Neural cell (in vitro differentiated cells): ENCODE data around the gene IRAK2. TPM values are rescaled to one million over a fixed set of nuclear protein-coding genes. Genes with fewer than 3 reads are reported as not detected.

Experiments
- H2AFZ ChIP-seq: fragments of 200-600, 300-800 bp; sonication (generic), shearing (Covaris generic); 2 replicates; pipeline ENCODE4 v1.6.0; 2014; ENCODE audit warnings: low read depth, mild to moderate bottlenecking, antibody characterized with exemption, low read length, moderate library complexity
- H3F3A ChIP-seq: fragments of 200-600 bp; shearing (Covaris generic); 2 replicates; pipeline ENCODE4 v1.6.1; 2016; ENCODE audit warnings: mild to moderate bottlenecking, moderate library complexity, mixed read lengths, antibody characterized with exemption, low read length; ENCODE audit not compliant: insufficient read depth, poor library complexity, severe bottlenecking
- H3K27ac ChIP-seq: fragments of 200-600, 300-800 bp; sonication (generic), shearing (Covaris generic); 2 replicates; pipeline ENCODE4 v1.5.1; 2014; ENCODE audit warnings: mild to moderate bottlenecking, low read length, moderate library complexity
- H3K27me3 ChIP-seq: fragments of 300-800, 200-600 bp; sonication (generic), shearing (Covaris generic); 2 replicates; pipeline ENCODE4 v1.6.0; 2014; ENCODE audit warnings: mild to moderate bottlenecking, low read depth, low read length, moderate library complexity; ENCODE audit not compliant: insufficient read depth
- H3K36me3 ChIP-seq: fragments of 300-800, 200-600 bp; sonication (generic), shearing (Covaris generic); 2 replicates; pipeline ENCODE4 v1.5.1; 2014; ENCODE audit warnings: mild to moderate bottlenecking, antibody characterized with exemption, low read length, moderate library complexity; ENCODE audit not compliant: insufficient read depth
- H3K4me2 ChIP-seq: fragments of 300-800, 200-600 bp; sonication (generic), shearing (Covaris generic); 2 replicates; pipeline ENCODE4 v1.6.0; 2014; ENCODE audit warnings: mild to moderate bottlenecking, low read length
- H3K4me3 ChIP-seq: fragments of 300-800, 200-600 bp; sonication (generic), shearing (Covaris generic); 2 replicates; pipeline ENCODE4 v1.5.1; 2014; ENCODE audit warnings: mild to moderate bottlenecking, low read length, moderate library complexity
- H3K79me2 ChIP-seq: fragments of 200-600 bp; shearing (Covaris generic); replicated peaks from 2 replicates; pipeline ENCODE4 v1.6.0; 2014; ENCODE audit warnings: mild to moderate bottlenecking, low read length, moderate library complexity; ENCODE audit not compliant: insufficient read depth
- H3K9ac ChIP-seq: fragments of 300-800, 200-600 bp; sonication (generic), shearing (Covaris generic); 2 replicates; pipeline ENCODE4 v1.6.1; 2016; ENCODE audit warnings: mild to moderate bottlenecking, low read length, mixed read lengths
- H3K9me2 ChIP-seq: fragments of 200-600 bp; shearing (Covaris generic); 2 replicates; pipeline ENCODE4 v1.6.1; 2016; ENCODE audit warnings: mild to moderate bottlenecking, low read length, mixed read lengths; ENCODE audit not compliant: insufficient read depth
- H3K9me3 ChIP-seq: fragments of 200-600, 300-800 bp; sonication (generic), shearing (Covaris generic); 2 replicates; pipeline ENCODE4 v1.6.1; 2016; ENCODE audit warnings: mild to moderate bottlenecking, mixed run types, low read length, moderate library complexity, mixed read lengths
- H4K20me1 ChIP-seq: fragments of 200-600 bp; shearing (Covaris generic); 2 replicates; pipeline ENCODE4 v1.6.1; 2016; ENCODE audit warnings: mild to moderate bottlenecking, mixed run types; ENCODE audit not compliant: insufficient read depth
- CTCF ChIP-seq: fragments of 450-650 bp; IDR thresholded peaks from 2 replicates; pipeline ENCODE4 v1.5.1; 2014; ENCODE audit warnings: antibody characterized with exemption, mild to moderate bottlenecking, moderate library complexity; ENCODE audit not compliant: poor library complexity, severe bottlenecking
- EP300 ChIP-seq: fragments of 450-650 bp; conservative IDR thresholded peaks from 2 replicates; pipeline ENCODE4 v1.6.1; 2014; ENCODE audit warnings: antibody characterized with exemption, mild to moderate bottlenecking, moderate library complexity; ENCODE audit not compliant: poor library complexity, severe bottlenecking
- EZH2 ChIP-seq: fragments of 200-600, 300-800 bp; shearing (Covaris generic), sonication (generic); IDR thresholded peaks from 2 replicates; pipeline ENCODE4 v1.6.1; 2014; ENCODE audit warnings: antibody characterized with exemption, low read length, borderline replicate concordance, mild to moderate bottlenecking; ENCODE audit not compliant: insufficient read depth, poor library complexity, severe bottlenecking
- MXI1 ChIP-seq: fragments of 450-650 bp; conservative IDR thresholded peaks from 2 replicates; pipeline ENCODE4 v1.6.1; 2014; ENCODE audit warnings: antibody characterized with exemption, mild to moderate bottlenecking; ENCODE audit not compliant: poor library complexity, severe bottlenecking
- POLR2AphosphoS5 ChIP-seq: IDR thresholded peaks from 2 replicates; pipeline ENCODE4 v1.6.1; 2012
- RAD21 ChIP-seq: fragments of 450-650 bp; conservative IDR thresholded peaks from 2 replicates; pipeline ENCODE4 v1.6.1; 2014; ENCODE audit warnings: antibody characterized with exemption, mild to moderate bottlenecking, moderate library complexity
- SMC3 ChIP-seq: fragments of 450-650 bp; conservative IDR thresholded peaks from 2 replicates; pipeline ENCODE4 v1.6.1; 2014; ENCODE audit warnings: antibody characterized with exemption, mild to moderate bottlenecking, moderate library complexity; ENCODE audit not compliant: poor library complexity
- TAF1 ChIP-seq: IDR thresholded peaks from 2 replicates; pipeline ENCODE4 v1.6.1; 2012; ENCODE audit warnings: low read depth
- polyA plus RNA-seq: library from polyadenylated mRNA; depleted of rRNA; stranded (reverse); fragments of >200 nt; gene quantifications from 2 replicates; pipeline ENCODE4 v1.2.3, GENCODE V29; 2014
- TF ChIP-seq, protein P1 (sequence below): IDR thresholded peaks from 2 replicates; pipeline ENCODE4 v1.6.1; 2012; ENCODE audit warnings: borderline replicate concordance

IRAK2 gene
- polyA plus RNA-seq, 1 donor from 2014 or later = 0.84 TPM

DNA sequence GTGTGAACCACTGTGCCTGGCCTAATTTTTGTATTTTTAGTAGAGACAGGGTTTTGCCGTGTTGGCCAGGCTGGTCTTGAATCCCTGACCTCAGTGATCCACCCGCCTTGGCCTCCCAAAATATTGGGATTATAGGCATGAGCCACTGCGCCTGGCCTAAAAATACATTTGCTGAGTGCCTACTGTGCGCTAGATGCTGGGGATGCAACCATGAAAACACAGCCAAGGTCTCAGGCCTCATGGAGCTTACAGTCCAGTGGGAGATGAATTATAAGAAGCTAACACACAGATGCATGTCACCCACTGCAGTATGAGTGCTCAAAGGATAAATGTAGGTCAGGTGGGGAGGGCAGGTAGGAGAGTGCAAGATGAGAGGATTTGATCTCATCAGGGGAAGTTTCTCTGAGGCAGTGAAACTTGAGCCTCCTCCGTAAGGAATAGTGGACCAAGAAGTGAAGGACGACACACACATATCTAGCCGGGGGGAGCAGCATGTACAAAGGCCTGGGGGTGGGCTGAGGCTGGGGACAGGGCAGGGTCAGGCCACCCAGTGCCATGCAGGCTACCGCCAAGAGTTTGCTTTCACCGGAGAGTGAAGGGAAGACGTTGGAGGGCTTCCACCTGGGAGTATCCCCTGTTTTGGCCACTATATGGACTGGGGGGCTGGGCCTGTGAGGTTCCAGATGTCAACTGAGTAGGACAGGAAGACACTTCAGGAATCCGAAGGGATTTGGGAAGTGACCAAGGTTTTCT, 24.3 kb downstream of the IRAK2 start:
- Histone ChIP-seq H3K9me2 (no peaks in the 10 kb centered on the region), H3K27me3 (no peaks in the 10 kb centered on the region), H3K9ac (no peak overlapping the region), H3K36me3 (no peaks in the 10 kb centered on the region), H3K9me3 (no peaks in the 10 kb centered on the region), H3F3A (no peaks in the 10 kb centered on the region), H3K27ac (no peak overlapping the region), H3K79me2 (no peaks in the 10 kb centered on the region), H2AFZ (no peak overlapping the region), H4K20me1 (no peaks in the 10 kb centered on the region), H3K4me2 (no peak overlapping the region), H3K4me3 (no peak overlapping the region)
- TF ChIP-seq POLR2AphosphoS5 = no peak
- TF ChIP-seq EZH2 = no peak
- no peak for TF ChIP-seq EP300
- no peak for TF ChIP-seq RAD21
- TF ChIP-seq MXI1 = no peak
- no peak for TF ChIP-seq SMC3
- TF ChIP-seq CTCF = no peak
- TF ChIP-seq, protein P1, sequence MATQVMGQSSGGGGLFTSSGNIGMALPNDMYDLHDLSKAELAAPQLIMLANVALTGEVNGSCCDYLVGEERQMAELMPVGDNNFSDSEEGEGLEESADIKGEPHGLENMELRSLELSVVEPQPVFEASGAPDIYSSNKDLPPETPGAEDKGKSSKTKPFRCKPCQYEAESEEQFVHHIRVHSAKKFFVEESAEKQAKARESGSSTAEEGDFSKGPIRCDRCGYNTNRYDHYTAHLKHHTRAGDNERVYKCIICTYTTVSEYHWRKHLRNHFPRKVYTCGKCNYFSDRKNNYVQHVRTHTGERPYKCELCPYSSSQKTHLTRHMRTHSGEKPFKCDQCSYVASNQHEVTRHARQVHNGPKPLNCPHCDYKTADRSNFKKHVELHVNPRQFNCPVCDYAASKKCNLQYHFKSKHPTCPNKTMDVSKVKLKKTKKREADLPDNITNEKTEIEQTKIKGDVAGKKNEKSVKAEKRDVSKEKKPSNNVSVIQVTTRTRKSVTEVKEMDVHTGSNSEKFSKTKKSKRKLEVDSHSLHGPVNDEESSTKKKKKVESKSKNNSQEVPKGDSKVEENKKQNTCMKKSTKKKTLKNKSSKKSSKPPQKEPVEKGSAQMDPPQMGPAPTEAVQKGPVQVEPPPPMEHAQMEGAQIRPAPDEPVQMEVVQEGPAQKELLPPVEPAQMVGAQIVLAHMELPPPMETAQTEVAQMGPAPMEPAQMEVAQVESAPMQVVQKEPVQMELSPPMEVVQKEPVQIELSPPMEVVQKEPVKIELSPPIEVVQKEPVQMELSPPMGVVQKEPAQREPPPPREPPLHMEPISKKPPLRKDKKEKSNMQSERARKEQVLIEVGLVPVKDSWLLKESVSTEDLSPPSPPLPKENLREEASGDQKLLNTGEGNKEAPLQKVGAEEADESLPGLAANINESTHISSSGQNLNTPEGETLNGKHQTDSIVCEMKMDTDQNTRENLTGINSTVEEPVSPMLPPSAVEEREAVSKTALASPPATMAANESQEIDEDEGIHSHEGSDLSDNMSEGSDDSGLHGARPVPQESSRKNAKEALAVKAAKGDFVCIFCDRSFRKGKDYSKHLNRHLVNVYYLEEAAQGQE = no peak
- no peak for TF ChIP-seq TAF1

- Histone ChIP-seq H3K79me2 (no peaks in the 10 kb centered on the region), H3K4me2 (no peak overlapping the region), H3K9me2 (no peaks in the 10 kb centered on the region), H3K9me3 (no peaks in the 10 kb centered on the region), H4K20me1 (no peaks in the 10 kb centered on the region), H2AFZ (no peak overlapping the region), H3K9ac (no peak overlapping the region), H3K27ac (no peak overlapping the region), H3K36me3 (no peaks in the 10 kb centered on the region), H3K4me3 (no peak overlapping the region), H3K27me3 (no peaks in the 10 kb centered on the region), H3F3A (no peaks in the 10 kb centered on the region)
- TF ChIP-seq, protein P1 = no peak
- TF ChIP-seq TAF1 (no peak), EP300 (no peak), SMC3 (no peak), MXI1 (no peak), EZH2 (no peak), RAD21 (no peak), POLR2AphosphoS5 (no peak), CTCF (no peak)
These were observed 25.0 kb downstream of the IRAK2 start for GRCh38 chr3:10189557-10190354.
